ENCODE measurements around the gene MIAT. TPM values are rescaled to one million over a fixed set of nuclear protein-coding genes. Genes with fewer than 3 reads are reported as not detected.

Gene MIAT
- total RNA-seq, 4 donors from 2014 or later, result 0.72 to 7.6 (median 1.1) TPM

DNA sequence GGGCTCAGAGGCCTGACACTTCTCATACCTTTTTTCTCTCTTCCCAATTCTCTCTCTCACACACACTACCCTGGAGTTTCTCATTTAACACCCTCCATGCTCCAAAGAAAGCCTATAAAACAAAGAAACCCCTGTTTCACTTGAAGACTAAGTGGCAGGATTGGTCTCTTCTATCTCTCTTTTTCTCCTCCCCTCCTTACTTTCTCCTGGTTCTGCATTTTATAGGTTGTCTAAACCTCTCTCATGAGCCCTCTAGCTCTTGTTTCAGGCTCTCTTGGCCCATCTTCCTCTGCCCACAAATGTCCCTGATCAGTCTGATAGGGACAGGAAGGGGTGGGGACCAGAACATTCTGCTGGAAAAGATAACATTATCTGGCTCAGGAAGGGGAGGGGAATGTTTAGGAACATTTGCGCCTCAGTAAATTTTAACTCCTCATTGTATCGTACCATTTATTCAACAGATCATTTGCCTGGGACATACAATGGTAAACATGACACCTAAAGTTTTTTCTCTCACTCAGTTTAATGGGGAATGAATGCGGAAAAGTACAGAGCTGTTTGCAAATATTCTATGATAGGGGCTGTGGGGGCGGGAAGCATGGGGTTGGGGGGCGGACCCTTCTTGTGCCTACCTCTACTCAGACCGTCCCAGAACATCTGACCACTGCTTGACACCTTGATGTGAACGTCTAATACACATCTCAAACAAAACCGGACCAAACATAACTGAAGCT is 24.8 kb upstream of the MIAT start:
- Histone ChIP-seq H3K4me1 (no peaks in the 10 kb centered on the region), H3K9me3 (no peaks in the 10 kb centered on the region), H3K27ac (no peak overlapping the region), H3K36me3 (no peaks in the 10 kb centered on the region), H3K4me3 (no peak overlapping the region), H3K27me3 (peaks cover 3% of the 10 kb centered on the region)
- 68% methylated on average over 8 of the region's 8 CpGs for WGBS
- TF ChIP-seq POLR2A (IDR thresholded peaks at IDR 0.05), result no peak
- TF ChIP-seq, protein P1, sequence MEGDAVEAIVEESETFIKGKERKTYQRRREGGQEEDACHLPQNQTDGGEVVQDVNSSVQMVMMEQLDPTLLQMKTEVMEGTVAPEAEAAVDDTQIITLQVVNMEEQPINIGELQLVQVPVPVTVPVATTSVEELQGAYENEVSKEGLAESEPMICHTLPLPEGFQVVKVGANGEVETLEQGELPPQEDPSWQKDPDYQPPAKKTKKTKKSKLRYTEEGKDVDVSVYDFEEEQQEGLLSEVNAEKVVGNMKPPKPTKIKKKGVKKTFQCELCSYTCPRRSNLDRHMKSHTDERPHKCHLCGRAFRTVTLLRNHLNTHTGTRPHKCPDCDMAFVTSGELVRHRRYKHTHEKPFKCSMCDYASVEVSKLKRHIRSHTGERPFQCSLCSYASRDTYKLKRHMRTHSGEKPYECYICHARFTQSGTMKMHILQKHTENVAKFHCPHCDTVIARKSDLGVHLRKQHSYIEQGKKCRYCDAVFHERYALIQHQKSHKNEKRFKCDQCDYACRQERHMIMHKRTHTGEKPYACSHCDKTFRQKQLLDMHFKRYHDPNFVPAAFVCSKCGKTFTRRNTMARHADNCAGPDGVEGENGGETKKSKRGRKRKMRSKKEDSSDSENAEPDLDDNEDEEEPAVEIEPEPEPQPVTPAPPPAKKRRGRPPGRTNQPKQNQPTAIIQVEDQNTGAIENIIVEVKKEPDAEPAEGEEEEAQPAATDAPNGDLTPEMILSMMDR (IDR thresholded peaks at IDR 0.05), result no peak
- DNase-seq (ENCODE audit: low spot score in 2 of 2), result no peak

DNA sequence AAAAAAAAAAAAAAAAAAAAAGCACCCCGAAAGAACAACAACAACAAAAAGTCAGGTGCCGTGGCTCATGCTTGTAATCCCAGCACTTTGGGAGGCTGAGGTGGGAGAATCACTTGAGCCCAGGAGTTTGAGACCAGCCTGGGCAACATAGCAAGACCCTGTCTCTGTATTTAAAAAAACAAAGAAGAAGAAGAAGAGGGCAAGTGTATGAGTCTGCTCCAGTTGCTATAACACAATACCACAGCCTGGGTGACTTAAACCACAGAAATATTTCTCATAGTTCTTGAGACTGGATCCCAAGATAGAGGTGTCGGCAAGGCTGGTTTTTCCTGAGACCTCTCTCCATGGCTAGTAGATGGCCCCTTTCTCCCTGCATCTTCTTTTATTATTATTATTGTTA is 23.2 kb upstream of the MIAT start:
- no peaks in the 10 kb centered on the region for H3K36me3 ChIP-seq
- no peak for DNase-seq (ENCODE audit: low spot score in 2 of 2)
- TF ChIP-seq POLR2A (IDR thresholded peaks at IDR 0.05), result no peak
- no peak for TF ChIP-seq POLR2AphosphoS5 (IDR thresholded peaks at IDR 0.05)
- TF ChIP-seq EP300 (IDR thresholded peaks at IDR 0.05), result no peak
- TF ChIP-seq, protein P1 (IDR thresholded peaks at IDR 0.05), result no peak
- no peaks in the 10 kb centered on the region for H3K9me3 ChIP-seq
- no peak overlapping the region for H3K27ac ChIP-seq
- WGBS, result 95% methylated on average over 3 of the region's 3 CpGs
- no peaks in the 10 kb centered on the region for H3K4me1 ChIP-seq
- H3K4me3 ChIP-seq, result no peak overlapping the region
- H3K27me3 ChIP-seq, result peaks cover 3% of the 10 kb centered on the region

DNA sequence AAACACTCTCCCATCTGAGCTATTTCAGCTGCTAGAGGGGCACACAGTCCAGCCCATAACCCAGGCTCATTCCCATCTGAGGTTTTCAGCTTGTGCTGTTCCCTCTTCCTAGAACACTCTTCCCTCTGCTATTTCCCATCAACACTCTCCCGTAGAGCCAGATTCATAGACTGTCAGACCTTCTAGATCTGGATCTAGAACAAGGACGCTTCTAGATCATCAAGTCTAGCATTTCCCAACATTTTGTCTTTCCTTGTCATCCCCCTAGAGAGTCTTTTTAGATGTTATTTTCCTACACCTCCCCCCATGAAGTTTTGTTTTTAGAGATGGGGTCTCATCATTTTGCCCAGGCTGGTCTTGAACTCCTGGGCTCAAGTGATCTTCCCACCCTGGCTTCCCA is 22.3 kb upstream of the MIAT start:
- 83% methylated on average over 2 of the region's 2 CpGs for WGBS
- H3K27ac ChIP-seq, result no peak overlapping the region
- DNase-seq (ENCODE audit: low spot score in 2 of 2), result no peak
- no peaks in the 10 kb centered on the region for H3K4me1 ChIP-seq
- H3K36me3 ChIP-seq, result no peaks in the 10 kb centered on the region
- H3K4me3 ChIP-seq, result no peak overlapping the region
- no peak for TF ChIP-seq POLR2AphosphoS5 (IDR thresholded peaks at IDR 0.05)
- no peak for TF ChIP-seq POLR2A (IDR thresholded peaks at IDR 0.05)
- TF ChIP-seq, protein P1 (IDR thresholded peaks at IDR 0.05), result no peak
- no peak for TF ChIP-seq EP300 (IDR thresholded peaks at IDR 0.05)
- no peaks in the 10 kb centered on the region for H3K9me3 ChIP-seq
- H3K27me3 ChIP-seq, result peaks cover 3% of the 10 kb centered on the region

- no peak for DNase-seq (ENCODE audit: low spot score in 2 of 2)
- no peaks in the 10 kb centered on the region for H3K9me3 ChIP-seq
- H3K4me3 ChIP-seq, result no peak overlapping the region
- no peak for TF ChIP-seq POLR2A (IDR thresholded peaks at IDR 0.05)
- TF ChIP-seq EP300 (IDR thresholded peaks at IDR 0.05), result no peak
- TF ChIP-seq, protein P1 (IDR thresholded peaks at IDR 0.05), result no peak
- TF ChIP-seq POLR2AphosphoS5 (IDR thresholded peaks at IDR 0.05), result no peak
- no peaks in the 10 kb centered on the region for H3K4me1 ChIP-seq
- no peaks in the 10 kb centered on the region for H3K36me3 ChIP-seq
- H3K27me3 ChIP-seq, result peaks cover 3% of the 10 kb centered on the region
- H3K27ac ChIP-seq, result no peak overlapping the region
- 63% methylated on average over 1 of the region's 1 CpG for WGBS
Observed at GRCh38 chr22:26636296-26636695, 21.1 kb upstream of the MIAT start.

DNA sequence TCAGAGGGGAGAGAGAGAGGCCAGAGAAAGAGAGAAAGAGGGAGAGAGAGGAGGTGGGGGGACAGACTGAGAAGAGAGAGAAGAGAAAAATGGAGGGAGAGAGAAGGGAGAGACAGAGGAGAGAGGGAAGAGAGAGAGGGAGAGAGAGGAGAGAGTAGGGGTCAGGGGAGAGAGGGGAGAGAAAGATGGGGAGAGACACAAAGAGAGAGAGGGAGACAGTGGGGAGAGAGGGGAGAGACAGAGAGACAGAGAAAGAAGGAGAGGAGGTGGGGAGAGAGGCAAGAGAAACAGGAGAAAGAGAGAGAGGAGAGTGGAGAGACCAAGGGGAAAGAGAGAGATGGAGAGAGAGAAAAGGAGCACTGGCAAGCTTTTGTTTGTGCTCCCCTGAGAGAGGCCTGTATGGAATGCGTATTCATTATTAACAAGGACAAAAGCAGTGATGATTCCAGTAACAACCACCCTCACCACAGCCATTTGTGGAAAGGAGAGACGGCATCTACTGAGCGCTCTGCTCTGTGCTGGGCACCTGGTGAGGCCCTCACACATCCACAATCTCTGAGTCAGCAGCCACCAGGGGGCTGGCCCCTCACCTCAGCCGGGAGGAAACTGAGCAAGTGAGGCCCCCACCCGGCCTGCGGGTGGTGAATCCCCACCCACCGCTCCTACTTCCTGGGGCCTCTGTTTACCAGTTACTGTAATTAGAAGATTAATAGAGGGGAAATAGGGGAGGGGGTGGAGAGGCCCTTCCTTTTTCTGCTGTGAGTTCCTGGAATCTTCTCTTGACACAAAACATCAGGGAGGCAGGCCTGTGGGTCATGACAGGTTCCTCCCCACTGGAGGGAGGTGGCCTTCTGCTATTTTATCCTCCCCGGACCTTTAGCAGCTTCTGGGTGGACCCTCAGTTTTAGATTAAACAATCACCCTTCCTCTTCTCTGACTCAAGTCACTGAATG is 14.6 kb upstream of the MIAT start:
- WGBS, result 40% methylated on average over 8 of the region's 8 CpGs
- H3K9me3 ChIP-seq, result no peaks in the 10 kb centered on the region
- DNase-seq (ENCODE audit: low spot score in 2 of 2), result no peak
- no peaks in the 10 kb centered on the region for H3K36me3 ChIP-seq
- H3K27me3 ChIP-seq, result peaks cover 15% of the 10 kb centered on the region
- H3K4me1 ChIP-seq, result peaks cover 14% of the 10 kb centered on the region
- TF ChIP-seq EP300 (IDR thresholded peaks at IDR 0.05), result no peak
- no peak for TF ChIP-seq POLR2AphosphoS5 (IDR thresholded peaks at IDR 0.05)
- TF ChIP-seq POLR2A (IDR thresholded peaks at IDR 0.05), result no peak
- TF ChIP-seq, protein P1 (IDR thresholded peaks at IDR 0.05), result no peak
- H3K4me3 ChIP-seq, result no peak overlapping the region
- H3K27ac ChIP-seq, result no peak overlapping the region
